Measurements from ENCODE around the gene SPATA31C2.

DNA sequence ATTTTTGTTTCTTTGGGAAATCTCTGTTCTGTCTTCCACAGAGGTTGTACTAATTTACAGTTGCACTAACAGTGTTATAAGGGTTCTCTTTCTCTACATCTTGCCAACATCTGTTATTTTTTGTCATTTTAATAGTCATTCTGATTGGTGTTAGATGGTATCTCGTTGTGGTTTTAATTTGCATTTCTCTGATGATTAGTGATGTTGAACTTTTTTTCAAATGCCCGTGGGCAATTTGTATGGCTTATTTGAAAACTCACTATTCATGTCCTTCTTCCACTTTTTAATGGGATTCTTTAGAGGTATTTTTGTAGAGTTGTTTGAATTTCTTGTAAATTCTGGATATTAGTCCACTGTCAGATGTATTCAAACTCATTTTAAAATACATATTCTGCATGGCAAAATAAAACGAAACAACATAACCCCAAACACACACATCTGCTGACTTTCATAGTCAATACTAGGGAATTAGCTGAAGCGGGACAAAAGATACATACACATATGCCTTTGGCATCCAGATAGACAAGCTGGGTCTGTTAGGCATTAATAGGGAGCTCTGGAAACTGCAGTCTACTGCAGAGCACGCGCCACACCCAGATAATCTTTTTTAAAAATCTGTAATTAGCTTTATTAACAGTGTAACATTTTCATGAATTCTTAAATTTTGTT lies 5.8 kb upstream of the SPATA31C2 start:
- TF ChIP-seq, protein P1, sequence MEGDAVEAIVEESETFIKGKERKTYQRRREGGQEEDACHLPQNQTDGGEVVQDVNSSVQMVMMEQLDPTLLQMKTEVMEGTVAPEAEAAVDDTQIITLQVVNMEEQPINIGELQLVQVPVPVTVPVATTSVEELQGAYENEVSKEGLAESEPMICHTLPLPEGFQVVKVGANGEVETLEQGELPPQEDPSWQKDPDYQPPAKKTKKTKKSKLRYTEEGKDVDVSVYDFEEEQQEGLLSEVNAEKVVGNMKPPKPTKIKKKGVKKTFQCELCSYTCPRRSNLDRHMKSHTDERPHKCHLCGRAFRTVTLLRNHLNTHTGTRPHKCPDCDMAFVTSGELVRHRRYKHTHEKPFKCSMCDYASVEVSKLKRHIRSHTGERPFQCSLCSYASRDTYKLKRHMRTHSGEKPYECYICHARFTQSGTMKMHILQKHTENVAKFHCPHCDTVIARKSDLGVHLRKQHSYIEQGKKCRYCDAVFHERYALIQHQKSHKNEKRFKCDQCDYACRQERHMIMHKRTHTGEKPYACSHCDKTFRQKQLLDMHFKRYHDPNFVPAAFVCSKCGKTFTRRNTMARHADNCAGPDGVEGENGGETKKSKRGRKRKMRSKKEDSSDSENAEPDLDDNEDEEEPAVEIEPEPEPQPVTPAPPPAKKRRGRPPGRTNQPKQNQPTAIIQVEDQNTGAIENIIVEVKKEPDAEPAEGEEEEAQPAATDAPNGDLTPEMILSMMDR (IDR thresholded peaks at IDR 0.05; ENCODE audit: low read depth, low read length, poor library complexity, severe bottlenecking): no peak
- no peak for TF ChIP-seq EZH2phosphoT487 (IDR thresholded peaks at IDR 0.05; ENCODE audit: borderline replicate concordance, low read length)
